ENCODE measurements around the gene GADD45B. TPM values are rescaled to one million over a fixed set of nuclear protein-coding genes. Genes with fewer than 3 reads are reported as not detected.
"Not testable (repeated sequence)": the region's sequence is repeated elsewhere in the genome, so short reads cannot be mapped to it uniquely, and the experiment has no call there.

GADD45B gene
- total RNA-seq, 4 donors from 2014 or later: 230 to 440 (median 337) TPM

DNA sequence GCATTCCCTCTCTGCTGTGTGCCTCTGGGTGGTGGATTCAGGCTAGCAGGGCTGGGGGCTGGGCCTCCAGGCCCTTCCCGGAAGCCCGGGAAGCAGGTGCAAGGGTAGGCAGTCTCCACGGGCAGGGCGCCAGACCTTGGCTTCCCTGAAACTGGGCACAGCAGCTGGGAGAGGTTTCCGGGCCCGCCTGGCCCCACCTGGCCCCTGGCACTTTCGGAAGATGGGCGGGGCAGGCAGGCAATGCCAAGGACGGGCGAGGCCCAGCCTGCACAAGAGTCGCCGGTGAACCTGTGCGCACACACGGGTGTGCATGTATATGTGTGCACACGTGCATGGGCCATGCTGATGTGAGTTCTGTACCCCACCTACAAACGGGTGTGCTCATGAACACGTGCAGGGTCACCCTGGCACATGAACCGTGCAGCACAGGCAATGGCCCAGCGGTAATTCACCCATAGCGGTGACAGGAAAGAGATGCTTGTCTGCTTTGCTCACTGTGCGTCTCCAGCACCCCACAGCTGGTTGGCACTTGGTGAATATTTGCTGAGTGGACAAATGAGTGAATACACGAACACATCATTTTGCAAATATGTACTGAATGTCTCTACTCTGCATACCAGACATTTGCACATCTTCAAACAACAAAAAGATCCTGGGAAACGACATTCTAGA, 15.3 kb downstream of the GADD45B start:
- no peak overlapping the region for H3K4me3 ChIP-seq
- WGBS, 2 donors: 54 to 56% methylated on average over 20 to 21 of the region's 23 CpGs
- TF ChIP-seq POLR2A (IDR thresholded peaks at IDR 0.05): no peak
- TF ChIP-seq EP300 (IDR thresholded peaks at IDR 0.05): peak in 1 of 2 donors; percentile 10
- peaks cover 0 to 65% (median 39%) of the 10 kb centered on the region in 4 donors for H3K4me1 ChIP-seq
- no peak for DNase-seq (ENCODE audit: low spot score in 2 of 2)
- peak overlapping the region in 1 of 4 donors; percentile 5 for H3K27ac ChIP-seq
- H3K36me3 ChIP-seq: no peaks in the 10 kb centered on the region
- H3K27me3 ChIP-seq: peaks cover 0 to 12% of the 10 kb centered on the region in 2 donors
- no peaks in the 10 kb centered on the region for H3K9me3 ChIP-seq

DNA sequence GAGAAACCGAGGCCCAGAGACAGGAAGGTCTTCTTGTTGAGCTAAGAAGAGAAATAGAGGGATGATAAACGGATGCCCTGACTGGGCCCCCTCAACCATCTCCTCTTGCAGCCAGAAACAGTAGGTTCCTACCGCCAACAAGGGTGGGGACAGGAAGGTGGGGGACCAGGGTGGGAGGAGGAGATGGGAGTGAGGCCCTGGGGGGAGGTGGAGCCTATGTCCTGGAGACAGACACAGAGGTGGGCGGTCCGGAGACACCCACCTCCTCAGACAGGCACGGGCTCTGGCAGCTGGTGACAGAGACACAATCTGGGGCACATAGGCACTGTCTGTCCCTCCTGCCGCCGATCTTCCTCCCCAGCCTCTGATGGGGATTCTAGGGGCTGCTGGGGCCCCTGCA, 16.9 kb downstream of the GADD45B start:
- no peak for DNase-seq (ENCODE audit: low spot score in 2 of 2)
- TF ChIP-seq, protein P1, sequence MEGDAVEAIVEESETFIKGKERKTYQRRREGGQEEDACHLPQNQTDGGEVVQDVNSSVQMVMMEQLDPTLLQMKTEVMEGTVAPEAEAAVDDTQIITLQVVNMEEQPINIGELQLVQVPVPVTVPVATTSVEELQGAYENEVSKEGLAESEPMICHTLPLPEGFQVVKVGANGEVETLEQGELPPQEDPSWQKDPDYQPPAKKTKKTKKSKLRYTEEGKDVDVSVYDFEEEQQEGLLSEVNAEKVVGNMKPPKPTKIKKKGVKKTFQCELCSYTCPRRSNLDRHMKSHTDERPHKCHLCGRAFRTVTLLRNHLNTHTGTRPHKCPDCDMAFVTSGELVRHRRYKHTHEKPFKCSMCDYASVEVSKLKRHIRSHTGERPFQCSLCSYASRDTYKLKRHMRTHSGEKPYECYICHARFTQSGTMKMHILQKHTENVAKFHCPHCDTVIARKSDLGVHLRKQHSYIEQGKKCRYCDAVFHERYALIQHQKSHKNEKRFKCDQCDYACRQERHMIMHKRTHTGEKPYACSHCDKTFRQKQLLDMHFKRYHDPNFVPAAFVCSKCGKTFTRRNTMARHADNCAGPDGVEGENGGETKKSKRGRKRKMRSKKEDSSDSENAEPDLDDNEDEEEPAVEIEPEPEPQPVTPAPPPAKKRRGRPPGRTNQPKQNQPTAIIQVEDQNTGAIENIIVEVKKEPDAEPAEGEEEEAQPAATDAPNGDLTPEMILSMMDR (IDR thresholded peaks at IDR 0.05): no peak
- TF ChIP-seq EP300 (IDR thresholded peaks at IDR 0.05) (no peak), POLR2A (IDR thresholded peaks at IDR 0.05) (no peak)
- WGBS, 2 donors: 66 to 67% methylated on average over 8 of the region's 8 CpGs
- no peaks in the 10 kb centered on the region for H3K36me3 ChIP-seq
- H3K9me3 ChIP-seq: no peaks in the 10 kb centered on the region
- no peak overlapping the region for H3K4me3 ChIP-seq
- peaks cover 0 to 12% of the 10 kb centered on the region in 2 donors for H3K27me3 ChIP-seq
- H3K4me1 ChIP-seq: peaks cover 0 to 65% (median 39%) of the 10 kb centered on the region in 4 donors
- H3K27ac ChIP-seq: peak overlapping the region in 2 of 4 donors; percentile 22 to 36

DNA sequence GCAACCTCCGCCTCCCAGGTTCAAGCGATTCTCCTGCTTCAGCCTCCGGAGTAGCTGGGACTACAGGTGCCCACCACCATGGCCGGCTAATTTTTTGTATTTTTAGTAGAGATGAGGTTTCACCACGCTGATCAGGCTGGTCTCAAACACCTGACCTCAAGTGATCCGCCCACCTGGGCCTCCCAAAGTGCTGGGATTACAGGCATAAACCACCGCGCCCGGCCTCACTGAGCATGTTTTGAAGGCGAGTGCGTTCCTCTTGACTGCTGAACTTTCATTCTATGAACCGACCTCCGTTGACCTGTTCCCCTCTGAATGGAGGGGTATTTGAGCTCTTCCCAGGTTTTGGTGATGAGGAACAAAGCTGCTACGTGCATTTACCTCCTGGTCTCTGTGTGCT, 17.5 kb downstream of the GADD45B start:
- H3K27ac ChIP-seq: peak overlapping the region in 1 of 4 donors; percentile 89
- H3K4me3 ChIP-seq; H3K9me3 ChIP-seq; H3K36me3 ChIP-seq; DNase-seq (ENCODE audit: low spot score in 2 of 2): not testable (repeated sequence)
- WGBS, 2 donors: 77 to 82% methylated on average over 14 of the region's 14 CpGs
- peaks cover 0 to 12% of the 10 kb centered on the region in 2 donors for H3K27me3 ChIP-seq
- H3K4me1 ChIP-seq: peaks cover 0 to 59% (median 33%) of the 10 kb centered on the region in 4 donors

DNA sequence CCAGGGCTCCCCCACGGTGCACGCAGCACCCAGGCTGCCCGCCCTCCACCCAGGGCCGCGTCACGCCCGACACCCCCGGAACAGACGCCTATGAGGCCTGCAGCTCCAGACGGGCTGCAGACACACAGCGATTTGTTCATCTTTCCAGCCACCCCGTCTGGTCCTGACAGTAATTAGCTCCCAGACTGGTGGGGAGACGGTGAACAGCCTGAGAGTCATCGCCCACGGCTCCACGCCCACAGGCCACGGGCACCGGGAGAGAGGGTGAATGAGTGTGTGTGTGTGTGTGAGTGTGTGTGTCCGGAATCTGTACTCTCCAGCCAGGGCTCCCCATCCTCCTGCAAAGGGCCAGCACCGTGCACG, 18.1 kb downstream of the GADD45B start:
- H3K27me3 ChIP-seq: peaks cover 0 to 12% of the 10 kb centered on the region in 2 donors
- peaks cover 0 to 53% (median 28%) of the 10 kb centered on the region in 4 donors for H3K4me1 ChIP-seq
- H3K4me3 ChIP-seq: peak overlapping the region in 3 of 4 donors; percentile 31 to 64 (median 43)
- H3K9me3 ChIP-seq: no peaks in the 10 kb centered on the region
- H3K36me3 ChIP-seq: no peaks in the 10 kb centered on the region
- DNase-seq (ENCODE audit: low spot score in 2 of 2): no peak
- peak overlapping the region in 2 of 4 donors; percentile 55 to 89 for H3K27ac ChIP-seq
- TF ChIP-seq, protein P1 (IDR thresholded peaks at IDR 0.05): no peak
- no peak for TF ChIP-seq EP300 (IDR thresholded peaks at IDR 0.05)
- TF ChIP-seq POLR2A (IDR thresholded peaks at IDR 0.05): no peak
- 28 to 35% methylated on average over 21 of the region's 21 CpGs for WGBS, 2 donors

DNA sequence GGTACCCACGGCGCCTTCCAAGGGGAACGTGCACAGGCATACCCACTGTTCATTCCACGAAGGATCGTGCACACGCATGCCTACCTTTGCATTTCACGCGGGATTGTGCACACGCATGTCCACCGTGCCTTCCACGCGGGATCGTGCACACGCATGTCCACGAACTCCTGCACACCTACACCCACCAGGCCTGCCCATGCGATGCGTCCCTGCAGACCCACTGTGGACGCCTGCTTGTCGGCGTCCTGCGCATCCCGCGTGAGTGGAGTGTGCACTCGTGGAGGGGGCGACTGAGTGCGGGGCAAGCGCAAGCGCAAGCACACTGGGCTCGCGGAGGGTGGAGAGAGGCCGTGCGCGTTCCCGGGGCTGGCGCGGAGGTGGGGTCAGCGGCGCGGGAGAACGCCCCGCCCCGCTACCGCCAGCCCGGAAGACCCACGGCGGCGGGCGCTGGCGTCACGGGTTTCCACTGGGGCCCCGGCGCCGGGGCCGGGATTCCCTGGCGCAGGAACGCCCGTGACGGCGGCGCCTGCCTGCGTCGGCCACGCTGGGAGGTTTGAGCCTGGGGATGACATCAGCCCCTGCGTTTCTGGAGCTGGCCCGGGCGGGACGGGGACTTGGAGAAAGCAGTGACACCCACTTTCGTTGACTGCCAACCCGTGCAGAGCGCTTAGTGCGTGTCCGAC, 18.7 kb downstream of the GADD45B start:
- Histone ChIP-seq H3K27ac (peak overlapping the region in 3 of 4 donors; percentile 55 to 89 (median 71)), H3K9me3 (no peaks in the 10 kb centered on the region), H3K36me3 (no peaks in the 10 kb centered on the region), H3K4me3 (peak overlapping the region; percentile 31 to 64 (median 51)), H3K27me3 (peaks cover 0 to 9% of the 10 kb centered on the region in 2 donors), H3K4me1 (peaks cover 0 to 48% (median 24%) of the 10 kb centered on the region in 4 donors)
- DNase-seq (ENCODE audit: low spot score in 2 of 2): peak; percentile 46 to 60
- TF ChIP-seq EP300 (IDR thresholded peaks at IDR 0.05): peak in 1 of 2 donors; percentile 37
- peak in 1 of 2 donors; percentile 17 for TF ChIP-seq POLR2A (IDR thresholded peaks at IDR 0.05)
- TF ChIP-seq, protein P1 (IDR thresholded peaks at IDR 0.05): no peak
- WGBS, 2 donors: 9 to 27% methylated on average over 15 to 54 of the region's 72 CpGs

DNA sequence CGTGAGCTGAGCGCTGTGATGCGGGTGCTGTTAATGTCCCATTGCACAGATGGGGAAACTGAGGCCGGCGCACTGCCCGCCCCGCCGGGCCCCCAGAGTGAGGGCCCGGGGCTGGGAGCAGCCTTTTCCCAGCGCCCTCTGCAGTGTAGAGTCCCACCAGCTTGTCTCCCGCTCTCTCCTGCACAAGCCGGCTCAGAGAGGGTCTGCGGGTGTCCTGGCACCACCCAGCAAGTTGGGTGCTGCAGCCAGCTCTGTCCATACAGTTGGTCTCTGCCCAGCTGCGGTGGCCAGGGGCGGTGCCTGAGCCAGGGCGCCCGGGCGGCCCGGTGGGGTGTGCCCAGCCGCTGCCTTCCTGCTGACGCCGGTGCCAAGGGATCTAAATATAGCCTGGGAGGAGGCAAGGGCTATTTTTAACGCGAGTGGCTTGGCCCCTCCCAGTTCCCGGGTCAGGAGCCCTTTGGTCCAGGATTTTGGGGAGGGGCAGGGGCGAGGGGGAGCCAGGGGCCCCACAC, 19.3 kb downstream of the GADD45B start:
- 0 to 5% methylated on average over 7 to 21 of the region's 26 CpGs for WGBS, 2 donors
- Histone ChIP-seq H3K36me3 (no peaks in the 10 kb centered on the region), H3K9me3 (no peaks in the 10 kb centered on the region), H3K27ac (peak overlapping the region; percentile 55 to 89 (median 70)), H3K4me1 (peaks cover 0 to 44% (median 23%) of the 10 kb centered on the region in 4 donors), H3K4me3 (peak overlapping the region; percentile 31 to 64 (median 51)), H3K27me3 (peaks cover 0 to 7% of the 10 kb centered on the region in 2 donors)
- peak; percentile 53 to 59 for DNase-seq (ENCODE audit: low spot score in 2 of 2)
- TF ChIP-seq EP300 (IDR thresholded peaks at IDR 0.05): peak in 1 of 2 donors; percentile 35
- no peak for TF ChIP-seq POLR2A (IDR thresholded peaks at IDR 0.05)

Measured in tibial nerve (tissue), 4 donors.